HG02885 (cell line): ENCODE measurements around the gene CENPA.
A peak's percentile ranks its signal among the peaks of the same experiment; 100 is the strongest.
"Not testable (repeated sequence)": the region's sequence is repeated elsewhere in the genome, so short reads cannot be mapped to it uniquely, and the experiment has no call there.

Source experiments
- ATAC-seq: cut with Tn5 transposase; IDR thresholded peaks from one replicate; pipeline ENCODE4 v1.9.1; 2021; ENCODE audit warnings: mild to moderate bottlenecking; ENCODE audit not compliant: unreplicated experiment, poor library complexity

Gene CENPA

GRCh38 chr2:26759845-26760244 is 26.0 kb upstream of the CENPA start:
- ATAC-seq, result no peak

GRCh38 chr2:26760991-26761390 is 24.9 kb upstream of the CENPA start:
- not testable (repeated sequence) for ATAC-seq

- ATAC-seq, result no peak
Measured at GRCh38 chr2:26763019-26763418, 22.8 kb upstream of the CENPA start.

- ATAC-seq, result peak; percentile 92
Measured at GRCh38 chr2:26764078-26764887, 21.6 kb upstream of the CENPA start, which contains the start of gene SLC35F6. SLC35F6 (plus strand) TSS chr2:26764284; CDS start chr2:26764350, 66 bp downstream.

GRCh38 chr2:26764906-26765305 is 20.9 kb upstream of the CENPA start:
- no peak for ATAC-seq

GRCh38 chr2:26765475-26766200 is 20.2 kb upstream of the CENPA start:
- no peak for ATAC-seq

- ATAC-seq, result no peak
Measured at GRCh38 chr2:26767129-26767528, 18.7 kb upstream of the CENPA start.

- no peak for ATAC-seq
Measured at GRCh38 chr2:26767894-26768487, 17.9 kb upstream of the CENPA start.

- no peak for ATAC-seq
Measured at GRCh38 chr2:26768759-26769088, 17.1 kb upstream of the CENPA start.

- ATAC-seq, result no peak
Measured at GRCh38 chr2:26769089-26769761, 16.6 kb upstream of the CENPA start.

- ATAC-seq, result no peak
Measured at GRCh38 chr2:26770986-26771586, 14.8 kb upstream of the CENPA start.

GRCh38 chr2:26772064-26773001 is 13.5 kb upstream of the CENPA start:
- no peak for ATAC-seq

- no peak for ATAC-seq
Measured at GRCh38 chr2:26776195-26776800, 9.6 kb upstream of the CENPA start.

- no peak for ATAC-seq
Measured at GRCh38 chr2:26778098-26778497, 7.8 kb upstream of the CENPA start.

GRCh38 chr2:26778507-26778906 is 7.3 kb upstream of the CENPA start:
- ATAC-seq, result no peak

- no peak for ATAC-seq
Measured at GRCh38 chr2:26780203-26780760, 5.6 kb upstream of the CENPA start.

GRCh38 chr2:26782876-26783704 is 2.8 kb upstream of the CENPA start:
- no peak for ATAC-seq
